A673 (cell line): ENCODE results near the gene MRPL18. TPM values are rescaled to one million over a fixed set of nuclear protein-coding genes. Genes with fewer than 3 reads are reported as not detected.
A peak's percentile ranks its signal among the peaks of the same experiment; 100 is the strongest.

Experiments used
- BruUV-seq: library from RNA; stranded (reverse); fragments of 400-500 nt; replicated peaks from 2 replicates; lab custom pipeline; 2021; lab: Mats Ljungman, UMichigan
- CTCF ChIA-PET: fragments of 300-600 bp; sonication (Branson Sonifier 250); formaldehyde crosslinking; loops from one replicate; lab custom pipeline; 2022; ENCODE audit warnings: antibody characterized with exemption; lab: Charles Lee
- POLR2A ChIA-PET: fragments of 300-600 bp; sonication (Branson Sonifier 250); formaldehyde crosslinking; loops from one replicate; lab custom pipeline; 2022; ENCODE audit warnings: antibody characterized with exemption; ENCODE audit not compliant: low non-redundant PET; lab: Charles Lee
- DNase-seq: peaks from one replicate; pipeline ENCODE4 v3.0.0-alpha.2; 2015; ENCODE audit warnings: low spot score
- H3K27ac ChIP-seq: fragments of 200-600 bp; sonication (generic); 2 replicates; pipeline ENCODE4 v1.5.1; 2016; ENCODE audit warnings: mixed run types, low read depth, mild to moderate bottlenecking, mixed read lengths, antibody characterized with exemption, low read length; ENCODE audit not compliant: poor library complexity, severe bottlenecking
- H3K27me3 ChIP-seq: fragments of 200-600 bp; sonication (generic); replicated peaks from 2 replicates; pipeline ENCODE4 v1.6.1; 2017; ENCODE audit warnings: mixed run types, low read depth, mild to moderate bottlenecking, mixed read lengths, antibody characterized with exemption, low read length; ENCODE audit not compliant: insufficient read depth, poor library complexity
- H3K36me3 ChIP-seq: fragments of 200-600 bp; sonication (generic); 2 replicates; pipeline ENCODE4 v1.6.1; 2016; ENCODE audit warnings: mixed run types, mild to moderate bottlenecking, mixed read lengths, antibody characterized with exemption, low read length; ENCODE audit not compliant: insufficient read depth, poor library complexity, severe bottlenecking
- H3K4me1 ChIP-seq: fragments of 200-600 bp; sonication (generic); 2 replicates; pipeline ENCODE4 v1.6.1; 2017; ENCODE audit warnings: mixed run types, mild to moderate bottlenecking, mixed read lengths, antibody characterized with exemption, low read length; ENCODE audit not compliant: insufficient read depth, poor library complexity, severe bottlenecking
- H3K4me3 ChIP-seq: fragments of 200-600 bp; sonication (generic); 2 replicates; pipeline ENCODE4 v1.5.1; 2016; ENCODE audit warnings: low read depth, mixed run types, mild to moderate bottlenecking, mixed read lengths, low read length; ENCODE audit not compliant: poor library complexity, severe bottlenecking
- H3K9me3 ChIP-seq: fragments of 200-600 bp; sonication (generic); 2 replicates; pipeline ENCODE4 v1.6.1; 2016; ENCODE audit warnings: mixed run types, low read depth, mild to moderate bottlenecking, mixed read lengths, antibody characterized with exemption, low read length; ENCODE audit not compliant: poor library complexity, severe bottlenecking
- EZH2 ChIP-seq: fragments of 200-600 bp; sonication (generic); IDR thresholded peaks from 2 replicates; pipeline ENCODE4 v1.6.1; 2017; ENCODE audit warnings: borderline replicate concordance, low read depth, mild to moderate bottlenecking, mixed read lengths, antibody characterized with exemption, low read length; ENCODE audit not compliant: poor library complexity, severe bottlenecking
- intact Hi-C: fragments of 100-400 bp; cut with micrococcal nuclease; formaldehyde crosslinking; loops from one replicate; pipeline ENCODE4 v1.10.0; 2022; ENCODE audit not compliant: unreplicated experiment
- total RNA-seq: library from RNA; stranded (reverse); gene quantifications from 2 replicates; pipeline ENCODE4 v1.2.3, GENCODE V29; 2021
- TF ChIP-seq, protein P1 (sequence below): fragments of 300-800, 200-600 bp; sonication (generic); conservative IDR thresholded peaks from 2 replicates; pipeline ENCODE4 v1.5.1; 2017; ENCODE audit warnings: low read depth, mild to moderate bottlenecking, antibody characterized with exemption, low read length, moderate library complexity, mixed read lengths

MRPL18 gene
- total RNA-seq, 1 experiment from 2014 or later = 94.6 TPM

DNA sequence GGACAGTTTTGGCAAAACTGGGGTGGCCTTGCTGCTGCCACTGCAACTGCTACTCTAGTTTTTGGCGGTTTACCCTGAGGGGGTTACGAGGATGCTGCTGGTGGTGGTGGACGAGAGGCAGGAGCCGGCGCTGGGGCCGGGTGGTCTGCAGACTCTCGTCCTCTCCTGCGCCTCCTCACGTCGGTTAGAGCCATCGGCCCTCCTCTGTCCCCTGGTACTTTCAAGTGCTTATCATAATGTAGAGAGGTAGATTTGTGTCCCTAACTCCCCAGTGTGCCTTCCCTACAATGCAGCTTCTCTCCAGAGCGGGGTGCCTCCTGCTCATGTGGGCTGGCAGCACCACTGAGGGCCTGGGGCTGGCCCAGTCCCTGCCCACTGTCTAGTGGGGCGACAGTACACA is 35.7 kb downstream of the MRPL18 start:
- TF ChIP-seq, protein P1, sequence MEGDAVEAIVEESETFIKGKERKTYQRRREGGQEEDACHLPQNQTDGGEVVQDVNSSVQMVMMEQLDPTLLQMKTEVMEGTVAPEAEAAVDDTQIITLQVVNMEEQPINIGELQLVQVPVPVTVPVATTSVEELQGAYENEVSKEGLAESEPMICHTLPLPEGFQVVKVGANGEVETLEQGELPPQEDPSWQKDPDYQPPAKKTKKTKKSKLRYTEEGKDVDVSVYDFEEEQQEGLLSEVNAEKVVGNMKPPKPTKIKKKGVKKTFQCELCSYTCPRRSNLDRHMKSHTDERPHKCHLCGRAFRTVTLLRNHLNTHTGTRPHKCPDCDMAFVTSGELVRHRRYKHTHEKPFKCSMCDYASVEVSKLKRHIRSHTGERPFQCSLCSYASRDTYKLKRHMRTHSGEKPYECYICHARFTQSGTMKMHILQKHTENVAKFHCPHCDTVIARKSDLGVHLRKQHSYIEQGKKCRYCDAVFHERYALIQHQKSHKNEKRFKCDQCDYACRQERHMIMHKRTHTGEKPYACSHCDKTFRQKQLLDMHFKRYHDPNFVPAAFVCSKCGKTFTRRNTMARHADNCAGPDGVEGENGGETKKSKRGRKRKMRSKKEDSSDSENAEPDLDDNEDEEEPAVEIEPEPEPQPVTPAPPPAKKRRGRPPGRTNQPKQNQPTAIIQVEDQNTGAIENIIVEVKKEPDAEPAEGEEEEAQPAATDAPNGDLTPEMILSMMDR = no peak
- no peak for TF ChIP-seq EZH2
- no peaks in the 10 kb centered on the region for H3K9me3 ChIP-seq
- intact Hi-C loops = no loop called here
- no peaks in the 10 kb centered on the region for H3K36me3 ChIP-seq
- H3K27me3 ChIP-seq = no peaks in the 10 kb centered on the region
- no peak for DNase-seq
- H3K4me1 ChIP-seq = peaks cover 23% of the 10 kb centered on the region
- no peak overlapping the region for H3K27ac ChIP-seq
- no peak overlapping the region for H3K4me3 ChIP-seq
- ChIA-PET POLR2A (no interaction called here), CTCF (no interaction called here)
- no TSS peak for BruUV-seq

DNA sequence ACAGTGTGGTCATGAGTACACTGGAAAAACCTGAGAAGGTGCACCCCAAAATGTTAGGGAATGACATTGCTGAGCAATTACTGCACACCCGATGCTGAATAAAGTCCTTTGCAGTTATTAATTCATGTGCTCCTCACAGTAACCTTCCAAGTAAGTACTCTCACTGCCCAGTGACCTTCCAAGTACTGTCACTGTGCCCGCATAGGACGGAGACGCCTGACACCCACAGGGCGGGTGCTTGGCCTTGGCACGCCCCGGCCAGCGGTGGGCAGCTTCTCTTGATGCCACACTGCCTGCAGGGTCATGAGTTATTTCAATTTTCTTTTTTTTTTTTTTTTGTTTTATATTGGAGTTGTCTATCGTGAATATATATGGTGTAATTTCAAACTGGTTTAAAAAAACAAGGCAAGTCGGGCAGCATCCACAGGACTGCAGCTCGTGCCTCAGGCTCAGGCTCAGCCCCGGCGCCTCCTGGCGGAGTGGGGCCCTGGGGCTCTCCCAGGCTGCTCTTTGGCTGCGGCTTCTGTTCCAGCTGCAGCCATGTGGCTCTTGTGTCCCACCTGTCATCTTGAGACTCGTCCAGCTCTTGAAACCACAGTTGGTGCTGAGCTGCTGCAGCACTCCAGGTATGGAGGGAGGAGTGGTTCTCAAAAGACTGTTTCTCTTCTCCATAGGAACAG is 36.8 kb downstream of the MRPL18 start:
- intact Hi-C loops = no loop called here
- no peak overlapping the region for H3K4me3 ChIP-seq
- no peak for DNase-seq
- H3K36me3 ChIP-seq = no peaks in the 10 kb centered on the region
- H3K27me3 ChIP-seq = no peaks in the 10 kb centered on the region
- TF ChIP-seq, protein P1 = no peak
- TF ChIP-seq EZH2 = no peak
- no TSS peak for BruUV-seq
- H3K4me1 ChIP-seq = peaks cover 27% of the 10 kb centered on the region
- CTCF ChIA-PET = no interaction called here
- POLR2A ChIA-PET = no interaction called here
- H3K9me3 ChIP-seq = no peaks in the 10 kb centered on the region
- no peak overlapping the region for H3K27ac ChIP-seq

DNA sequence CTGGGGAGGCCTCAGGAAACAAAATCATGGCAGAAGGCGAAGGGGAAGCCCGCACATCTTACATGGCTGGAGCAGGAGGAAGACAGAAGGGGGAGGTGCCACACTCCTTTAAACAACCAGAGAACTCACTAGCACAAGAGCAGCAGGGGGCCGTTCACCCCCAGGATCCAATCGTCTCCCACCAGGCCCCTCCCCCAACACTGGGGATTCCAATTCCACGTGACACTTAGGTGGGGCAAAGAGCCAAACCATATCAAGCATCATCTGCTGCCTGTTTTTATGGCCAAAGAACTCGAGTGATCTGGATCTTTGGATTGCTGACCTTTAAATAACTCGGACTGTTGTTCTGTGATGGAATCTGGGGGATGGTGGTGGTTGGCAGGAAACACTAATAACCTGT is 37.8 kb downstream of the MRPL18 start:
- Histone ChIP-seq H3K27me3 (no peaks in the 10 kb centered on the region), H3K36me3 (no peaks in the 10 kb centered on the region), H3K27ac (no peak overlapping the region), H3K4me1 (peaks cover 27% of the 10 kb centered on the region), H3K4me3 (no peak overlapping the region), H3K9me3 (no peaks in the 10 kb centered on the region)
- ChIA-PET CTCF (no interaction called here), POLR2A (no interaction called here)
- DNase-seq = peak; percentile 30
- no peak for TF ChIP-seq EZH2
- TF ChIP-seq, protein P1 = no peak
- intact Hi-C loops = no loop called here
- no TSS peak for BruUV-seq
